ENCODE measurements around the gene ABCA13. TPM values are rescaled to one million over a fixed set of nuclear protein-coding genes. Genes with fewer than 3 reads are reported as not detected.

ABCA13 gene
- polyA plus RNA-seq, 1 donor (not counting 4 experiments of a cell fraction or from before 2014, with no cell fraction given), result 0.76 TPM

DNA sequence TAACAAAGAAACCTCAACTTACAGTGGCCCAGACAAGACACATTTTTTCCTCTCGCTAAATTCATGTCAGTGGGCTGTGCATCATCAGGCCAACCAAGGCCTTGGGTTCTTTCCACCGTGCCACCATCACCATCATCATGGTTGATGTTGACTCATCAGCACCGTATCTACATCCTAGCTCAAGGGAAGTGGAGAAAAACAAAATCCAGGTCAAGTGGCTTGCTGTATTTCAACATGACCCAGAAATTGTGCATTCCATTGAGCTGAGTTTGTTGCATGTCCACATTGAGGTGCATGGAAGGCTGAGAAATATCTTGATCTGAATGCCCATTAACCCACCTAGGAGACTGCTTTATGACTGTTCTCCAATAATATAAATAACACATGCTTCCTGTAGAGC is 440.7 kb downstream of the ABCA13 start:
- H3K9me1 ChIP-seq (ENCODE audit: control insufficient read depth, extremely low read depth, insufficient read depth, low read length), result no peaks in the 10 kb centered on the region
- H3K79me2 ChIP-seq (ENCODE audit: control insufficient read depth, insufficient read depth, low read length), result no peaks in the 10 kb centered on the region
- H3K36me3 ChIP-seq (ENCODE audit: control insufficient read depth in 2 of 2, extremely low read depth in 1 of 2, insufficient read depth in 2 of 2, low read length in 2 of 2), result no peaks in the 10 kb centered on the region
- no peak overlapping the region for H3K4me3 ChIP-seq (ENCODE audit: control insufficient read depth in 2 of 3, extremely low read depth in 1 of 3, insufficient read depth in 2 of 3, low read depth in 1 of 3, low read length in 3 of 3)
- H3K4me2 ChIP-seq (ENCODE audit: control insufficient read depth, extremely low read depth, insufficient read depth, low read depth, low read length), result no peak overlapping the region
- H3K27me3 ChIP-seq (ENCODE audit: control insufficient read depth, extremely low read depth, insufficient read depth, low read length), result no peaks in the 10 kb centered on the region
- TF ChIP-seq CTCF (optimal IDR thresholded peaks at IDR 0.05 in 1 of 3, IDR thresholded peaks at IDR 0.05 in 1 of 3, conservative IDR thresholded peaks at IDR 0.05 in 1 of 3; ENCODE audit: extremely low read depth in 1 of 3, insufficient read depth in 2 of 3, low read length in 3 of 3) (no peak), EZH2 (IDR thresholded peaks at IDR 0.05; ENCODE audit: low read length) (no peak)
- H3K4me1 ChIP-seq (ENCODE audit: control insufficient read depth, extremely low read depth, insufficient read depth, low read length), result no peaks in the 10 kb centered on the region
- DNase-seq (ENCODE audit: low read depth, low spot score) (no peak), FAIRE-seq (no peak)
- dilution Hi-C loops (cut with MboI; ENCODE audit: extremely low pct_ligation_motif_present, low sequenced_read_pairs), result no loop called here
- no peaks in the 10 kb centered on the region for H4K20me1 ChIP-seq (ENCODE audit: control insufficient read depth, extremely low read depth, insufficient read depth, low read length)
- H3K9me3 ChIP-seq (ENCODE audit: control insufficient read depth, low read depth, low read length), result no peaks in the 10 kb centered on the region
- no peak overlapping the region for H3K9ac ChIP-seq (ENCODE audit: control insufficient read depth, extremely low read depth, insufficient read depth, low read length)
- H2AFZ ChIP-seq (ENCODE audit: control insufficient read depth, low read length), result no peak overlapping the region
- H3K27ac ChIP-seq (ENCODE audit: control insufficient read depth, insufficient read depth, low read length), result no peak overlapping the region

GRCh38 chr7:48617508-48617907 is 446.2 kb downstream of the ABCA13 start:
- no peak overlapping the region for H3K9ac ChIP-seq (ENCODE audit: control insufficient read depth, extremely low read depth, insufficient read depth, low read length)
- no peaks in the 10 kb centered on the region for H3K4me1 ChIP-seq (ENCODE audit: control insufficient read depth, extremely low read depth, insufficient read depth, low read length)
- no peak overlapping the region for H3K4me2 ChIP-seq (ENCODE audit: control insufficient read depth, extremely low read depth, insufficient read depth, low read depth, low read length)
- no peak for TF ChIP-seq EZH2 (IDR thresholded peaks at IDR 0.05; ENCODE audit: low read length)
- no peak for TF ChIP-seq CTCF (optimal IDR thresholded peaks at IDR 0.05 in 1 of 3, IDR thresholded peaks at IDR 0.05 in 1 of 3, conservative IDR thresholded peaks at IDR 0.05 in 1 of 3; ENCODE audit: extremely low read depth in 1 of 3, insufficient read depth in 2 of 3, low read length in 3 of 3)
- dilution Hi-C loops (cut with MboI; ENCODE audit: extremely low pct_ligation_motif_present, low sequenced_read_pairs), result no loop called here
- no peak overlapping the region for H2AFZ ChIP-seq (ENCODE audit: control insufficient read depth, low read length)
- FAIRE-seq (no peak), DNase-seq (ENCODE audit: low read depth, low spot score) (no peak)
- no peaks in the 10 kb centered on the region for H3K9me3 ChIP-seq (ENCODE audit: control insufficient read depth, low read depth, low read length)
- no peaks in the 10 kb centered on the region for H3K27me3 ChIP-seq (ENCODE audit: control insufficient read depth, extremely low read depth, insufficient read depth, low read length)
- no peaks in the 10 kb centered on the region for H4K20me1 ChIP-seq (ENCODE audit: control insufficient read depth, extremely low read depth, insufficient read depth, low read length)
- H3K9me1 ChIP-seq (ENCODE audit: control insufficient read depth, extremely low read depth, insufficient read depth, low read length), result no peaks in the 10 kb centered on the region
- no peaks in the 10 kb centered on the region for H3K36me3 ChIP-seq (ENCODE audit: control insufficient read depth in 2 of 2, extremely low read depth in 1 of 2, insufficient read depth in 2 of 2, low read length in 2 of 2)
- H3K4me3 ChIP-seq (ENCODE audit: control insufficient read depth in 2 of 3, extremely low read depth in 1 of 3, insufficient read depth in 2 of 3, low read depth in 1 of 3, low read length in 3 of 3), result no peak overlapping the region
- H3K27ac ChIP-seq (ENCODE audit: control insufficient read depth, insufficient read depth, low read length), result no peak overlapping the region
- H3K79me2 ChIP-seq (ENCODE audit: control insufficient read depth, insufficient read depth, low read length), result no peaks in the 10 kb centered on the region
